ENCODE measurements around the gene PHF24.

GRCh38 chr9:35027860-35028259 lies 69.8 kb downstream of the PHF24 start:
- no peak for TF ChIP-seq GLI2 (tag by site-specific recombination; IDR thresholded peaks at IDR 0.05; ENCODE audit: borderline replicate concordance, low read depth)
- no peak for TF ChIP-seq ZNF10 (tag by site-specific recombination; IDR thresholded peaks at IDR 0.05)
- TF ChIP-seq, protein P1, sequence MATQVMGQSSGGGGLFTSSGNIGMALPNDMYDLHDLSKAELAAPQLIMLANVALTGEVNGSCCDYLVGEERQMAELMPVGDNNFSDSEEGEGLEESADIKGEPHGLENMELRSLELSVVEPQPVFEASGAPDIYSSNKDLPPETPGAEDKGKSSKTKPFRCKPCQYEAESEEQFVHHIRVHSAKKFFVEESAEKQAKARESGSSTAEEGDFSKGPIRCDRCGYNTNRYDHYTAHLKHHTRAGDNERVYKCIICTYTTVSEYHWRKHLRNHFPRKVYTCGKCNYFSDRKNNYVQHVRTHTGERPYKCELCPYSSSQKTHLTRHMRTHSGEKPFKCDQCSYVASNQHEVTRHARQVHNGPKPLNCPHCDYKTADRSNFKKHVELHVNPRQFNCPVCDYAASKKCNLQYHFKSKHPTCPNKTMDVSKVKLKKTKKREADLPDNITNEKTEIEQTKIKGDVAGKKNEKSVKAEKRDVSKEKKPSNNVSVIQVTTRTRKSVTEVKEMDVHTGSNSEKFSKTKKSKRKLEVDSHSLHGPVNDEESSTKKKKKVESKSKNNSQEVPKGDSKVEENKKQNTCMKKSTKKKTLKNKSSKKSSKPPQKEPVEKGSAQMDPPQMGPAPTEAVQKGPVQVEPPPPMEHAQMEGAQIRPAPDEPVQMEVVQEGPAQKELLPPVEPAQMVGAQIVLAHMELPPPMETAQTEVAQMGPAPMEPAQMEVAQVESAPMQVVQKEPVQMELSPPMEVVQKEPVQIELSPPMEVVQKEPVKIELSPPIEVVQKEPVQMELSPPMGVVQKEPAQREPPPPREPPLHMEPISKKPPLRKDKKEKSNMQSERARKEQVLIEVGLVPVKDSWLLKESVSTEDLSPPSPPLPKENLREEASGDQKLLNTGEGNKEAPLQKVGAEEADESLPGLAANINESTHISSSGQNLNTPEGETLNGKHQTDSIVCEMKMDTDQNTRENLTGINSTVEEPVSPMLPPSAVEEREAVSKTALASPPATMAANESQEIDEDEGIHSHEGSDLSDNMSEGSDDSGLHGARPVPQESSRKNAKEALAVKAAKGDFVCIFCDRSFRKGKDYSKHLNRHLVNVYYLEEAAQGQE (tag by site-specific recombination; IDR thresholded peaks at IDR 0.05), result no peak
- no peak for TF ChIP-seq ZNF473 (tag by site-specific recombination; IDR thresholded peaks at IDR 0.05)
- no peak for TF ChIP-seq ATF2 (tag by site-specific recombination; IDR thresholded peaks at IDR 0.05; ENCODE audit: low read depth)
- no peak for TF ChIP-seq CTCF (tag by site-specific recombination; IDR thresholded peaks at IDR 0.05)
